Left ventricle myocardium inferior (tissue), 1 donor: ENCODE results near the gene WDR62. TPM values are rescaled to one million over a fixed set of nuclear protein-coding genes. Genes with fewer than 3 reads are reported as not detected.
A peak's percentile ranks its signal among the peaks of the same experiment; 100 is the strongest.

Source experiments
- DNase-seq: peaks from one replicate; pipeline ENCODE4 v3.0.0-alpha.2; 2020
- H3K27ac ChIP-seq: fragments of 200-600 bp; replicated peaks from 2 replicates; pipeline ENCODE4 v1.8.0; 2021
- H3K27me3 ChIP-seq: fragments of 200-600 bp; 2 replicates; pipeline ENCODE4 v1.8.0; 2021; ENCODE audit warnings: low read depth
- H3K36me3 ChIP-seq: fragments of 200-600 bp; 2 replicates; pipeline ENCODE4 v1.8.0; 2021
- H3K4me1 ChIP-seq: fragments of 200-600 bp; 2 replicates; pipeline ENCODE4 v1.8.0; 2021
- H3K4me3 ChIP-seq: fragments of 200-600 bp; 2 replicates; pipeline ENCODE4 v1.8.0; 2021; ENCODE audit warnings: mild to moderate bottlenecking, moderate library complexity
- H3K9me3 ChIP-seq: fragments of 200-600 bp; replicated peaks from 2 replicates; pipeline ENCODE4 v1.8.0; 2021
- intact Hi-C: fragments of 100-400 bp; cut with micrococcal nuclease; formaldehyde crosslinking; loops from one replicate; pipeline ENCODE4 v1.11.0; 2022
- total RNA-seq: library from RNA; stranded (reverse); fragmentation: NEBNext Ultra II Directional; extraction: Animal tissue kit (Norgen Biotek cat#: 25700); gene quantifications from one replicate; pipeline ENCODE4 v1.2.1, GENCODE V29; 2021
- TF ChIP-seq, protein P1 (sequence below): fragments of 200-600 bp; IDR thresholded peaks from 2 replicates; pipeline ENCODE4 v1.8.0; 2021; ENCODE audit warnings: antibody characterized with exemption, mild to moderate bottlenecking, borderline replicate concordance
- donor health status: DM: no; HTN: yes; CAD: no; lungs with severe emphysema.

Gene WDR62
- total RNA-seq, 1 donor from 2014 or later: 17.7 TPM

DNA sequence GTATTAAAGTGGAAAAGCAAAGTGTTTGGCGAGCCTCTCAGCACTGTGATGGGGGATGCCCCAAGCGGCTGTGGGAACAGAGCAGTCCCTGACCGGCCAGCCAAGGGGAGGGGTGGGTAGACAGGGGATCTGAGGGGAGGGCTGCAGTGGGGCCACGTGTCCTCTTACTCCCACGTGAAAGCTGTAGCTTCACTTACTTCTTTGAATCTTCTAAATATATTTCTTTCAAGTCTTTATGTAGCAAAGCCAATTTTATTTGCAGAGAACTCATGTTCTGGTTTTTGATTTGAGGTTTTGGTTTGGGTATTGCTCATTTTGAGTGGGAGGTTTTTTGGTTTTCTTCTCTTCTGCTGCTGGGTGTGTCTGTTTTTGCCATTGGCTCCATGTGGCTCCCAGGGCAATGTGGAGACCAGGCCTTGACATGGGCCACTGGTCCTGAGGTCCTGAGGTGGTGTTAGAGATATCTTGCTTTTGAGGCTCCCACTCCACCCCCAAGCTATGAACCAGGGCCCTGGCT lies 38.5 kb downstream of the WDR62 start:
- intact Hi-C loops: no loop called here
- peak overlapping the region; percentile 73 for H3K27ac ChIP-seq
- H3K4me3 ChIP-seq: no peak overlapping the region
- H3K9me3 ChIP-seq: no peaks in the 10 kb centered on the region
- H3K4me1 ChIP-seq: peaks cover 25% of the 10 kb centered on the region
- no peaks in the 10 kb centered on the region for H3K27me3 ChIP-seq
- TF ChIP-seq, protein P1, sequence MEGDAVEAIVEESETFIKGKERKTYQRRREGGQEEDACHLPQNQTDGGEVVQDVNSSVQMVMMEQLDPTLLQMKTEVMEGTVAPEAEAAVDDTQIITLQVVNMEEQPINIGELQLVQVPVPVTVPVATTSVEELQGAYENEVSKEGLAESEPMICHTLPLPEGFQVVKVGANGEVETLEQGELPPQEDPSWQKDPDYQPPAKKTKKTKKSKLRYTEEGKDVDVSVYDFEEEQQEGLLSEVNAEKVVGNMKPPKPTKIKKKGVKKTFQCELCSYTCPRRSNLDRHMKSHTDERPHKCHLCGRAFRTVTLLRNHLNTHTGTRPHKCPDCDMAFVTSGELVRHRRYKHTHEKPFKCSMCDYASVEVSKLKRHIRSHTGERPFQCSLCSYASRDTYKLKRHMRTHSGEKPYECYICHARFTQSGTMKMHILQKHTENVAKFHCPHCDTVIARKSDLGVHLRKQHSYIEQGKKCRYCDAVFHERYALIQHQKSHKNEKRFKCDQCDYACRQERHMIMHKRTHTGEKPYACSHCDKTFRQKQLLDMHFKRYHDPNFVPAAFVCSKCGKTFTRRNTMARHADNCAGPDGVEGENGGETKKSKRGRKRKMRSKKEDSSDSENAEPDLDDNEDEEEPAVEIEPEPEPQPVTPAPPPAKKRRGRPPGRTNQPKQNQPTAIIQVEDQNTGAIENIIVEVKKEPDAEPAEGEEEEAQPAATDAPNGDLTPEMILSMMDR: no peak
- no peaks in the 10 kb centered on the region for H3K36me3 ChIP-seq
- no peak for DNase-seq

DNA sequence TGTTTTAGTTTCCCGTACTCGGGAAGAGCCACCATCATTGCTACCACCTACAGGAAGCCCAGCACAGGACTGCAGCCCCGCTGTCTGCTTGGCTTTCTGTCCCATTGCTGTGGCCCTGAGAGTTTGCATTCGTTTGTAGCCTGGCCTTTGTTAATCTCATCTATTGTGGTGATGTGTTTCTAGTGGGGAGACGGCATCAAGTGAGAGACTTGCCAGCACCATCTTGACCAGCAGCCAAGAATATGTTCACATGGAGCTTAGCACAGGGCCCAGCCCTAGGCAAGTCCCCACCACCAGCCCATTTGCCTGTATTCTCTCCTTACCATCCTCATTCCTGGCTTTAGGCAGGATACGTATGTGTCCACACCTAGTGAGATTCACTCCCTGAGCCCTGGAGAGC lies 39.0 kb downstream of the WDR62 start:
- intact Hi-C loops: no loop called here
- Histone ChIP-seq H3K36me3 (no peaks in the 10 kb centered on the region), H3K4me1 (peaks cover 25% of the 10 kb centered on the region), H3K9me3 (no peaks in the 10 kb centered on the region), H3K27me3 (no peaks in the 10 kb centered on the region), H3K27ac (peak overlapping the region; percentile 73), H3K4me3 (no peak overlapping the region)
- TF ChIP-seq, protein P1: no peak
- DNase-seq: peak; percentile 33

DNA sequence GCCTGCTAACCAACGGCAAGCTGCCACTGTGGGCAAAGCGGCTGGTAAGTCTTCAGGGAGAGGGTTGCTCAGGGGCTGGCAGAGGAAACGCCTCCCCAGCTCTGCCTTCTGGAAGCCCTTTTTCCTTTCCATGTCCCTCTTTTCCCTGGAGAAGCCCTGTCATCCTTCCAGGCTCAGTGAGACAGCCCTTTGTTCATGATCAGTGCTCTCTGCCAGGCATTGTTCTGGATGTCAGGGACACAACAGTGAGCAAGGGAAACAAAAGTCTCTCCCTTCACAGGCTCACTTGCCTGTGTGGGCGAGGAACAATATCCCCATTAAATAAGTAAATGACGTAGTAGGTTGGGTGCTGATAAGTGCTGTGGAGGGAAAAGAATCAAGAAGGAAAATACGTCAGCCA lies 42.3 kb downstream of the WDR62 start:
- H3K9me3 ChIP-seq: no peaks in the 10 kb centered on the region
- peaks cover 53% of the 10 kb centered on the region for H3K4me1 ChIP-seq
- H3K27me3 ChIP-seq: no peaks in the 10 kb centered on the region
- no peak overlapping the region for H3K4me3 ChIP-seq
- DNase-seq: no peak
- H3K36me3 ChIP-seq: no peaks in the 10 kb centered on the region
- H3K27ac ChIP-seq: peak overlapping the region; percentile 61
- TF ChIP-seq, protein P1: no peak
- intact Hi-C loops: no loop called here

DNA sequence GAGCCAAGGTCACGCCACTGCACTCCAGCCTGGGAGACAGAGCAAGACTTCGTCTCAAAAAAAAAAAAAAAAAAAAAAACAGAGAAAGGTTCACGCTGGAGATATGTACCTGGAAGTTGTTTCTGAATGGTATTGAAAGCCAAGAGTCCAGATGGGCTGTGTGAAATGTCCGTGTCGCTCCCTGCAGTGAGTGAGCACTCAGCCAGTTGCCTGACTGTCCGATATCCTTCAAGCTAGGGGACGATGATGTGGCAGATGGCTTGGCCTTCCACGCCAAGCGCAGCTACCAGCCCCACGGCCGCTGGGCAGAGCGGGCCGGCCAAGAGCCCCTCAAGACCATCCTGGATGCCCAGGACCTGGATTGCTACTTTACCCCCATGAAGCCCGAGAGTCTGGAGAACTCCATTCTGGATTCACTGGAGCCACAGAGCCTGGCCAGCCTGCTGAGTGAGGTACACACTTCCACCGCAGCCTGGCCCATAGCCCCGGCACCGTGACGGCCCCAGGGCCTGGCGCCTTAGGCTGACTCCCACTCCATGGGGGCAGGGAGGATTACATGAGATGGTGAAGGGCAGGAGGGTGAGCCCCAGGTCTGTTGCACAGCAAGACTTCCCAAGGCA lies 44.6 kb downstream of the WDR62 start:
- no peak for DNase-seq
- Histone ChIP-seq H3K36me3 (peaks cover 20% of the 10 kb centered on the region), H3K27me3 (no peaks in the 10 kb centered on the region), H3K9me3 (no peaks in the 10 kb centered on the region), H3K4me3 (peak overlapping the region; percentile 63), H3K27ac (peak overlapping the region; percentile 88), H3K4me1 (peaks cover 60% of the 10 kb centered on the region)
- intact Hi-C loops: no loop called here
- TF ChIP-seq, protein P1: no peak

DNA sequence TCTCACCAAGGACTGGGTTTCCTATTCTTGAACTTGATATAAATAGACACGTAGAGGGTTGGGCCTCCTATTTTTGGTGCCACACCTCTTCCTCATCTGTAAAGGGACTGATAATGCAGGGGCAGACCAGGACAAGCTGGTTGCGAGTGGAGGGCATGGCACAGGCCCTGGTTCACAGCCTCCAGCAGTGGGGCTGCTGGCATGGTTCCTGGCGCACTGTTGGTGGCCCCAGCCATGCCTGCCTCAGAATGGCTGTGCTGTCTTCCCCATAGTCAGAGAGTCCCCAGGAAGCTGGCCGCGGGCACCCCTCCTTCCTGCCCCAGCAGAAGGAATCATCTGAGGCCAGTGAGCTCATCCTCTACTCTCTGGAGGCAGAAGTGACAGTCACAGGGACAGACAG lies 45.8 kb downstream of the WDR62 start:
- DNase-seq: peak; percentile 80
- H3K36me3 ChIP-seq: peaks cover 32% of the 10 kb centered on the region
- H3K4me1 ChIP-seq: peaks cover 64% of the 10 kb centered on the region
- H3K27ac ChIP-seq: peak overlapping the region; percentile 88
- H3K27me3 ChIP-seq: no peaks in the 10 kb centered on the region
- H3K9me3 ChIP-seq: no peaks in the 10 kb centered on the region
- intact Hi-C loops: no loop called here
- TF ChIP-seq, protein P1: no peak
- H3K4me3 ChIP-seq: peak overlapping the region; percentile 63
